ENCODE measurements around the gene GNG12. TPM values are rescaled to one million over a fixed set of nuclear protein-coding genes. Genes with fewer than 3 reads are reported as not detected.
A peak's percentile ranks its signal among the peaks of the same experiment; 100 is the strongest.

Gene GNG12
- total RNA-seq, 4 donors from 2014 or later: 17.9 to 24.5 (median 22.1) TPM

- Histone ChIP-seq H3K27me3 (no peaks in the 10 kb centered on the region), H3K4me1 (peaks cover 19 to 20% of the 10 kb centered on the region in 2 donors), H3K27ac (peak overlapping the region; percentile 77 to 86 (median 82)), H3K36me3 (no peaks in the 10 kb centered on the region), H3K4me3 (peak overlapping the region; percentile 63 to 81 (median 77)), H3K9me3 (no peaks in the 10 kb centered on the region)
- intact Hi-C loops (cut with DNase I; ENCODE audit: low total_unique reads) (loop anchor here (5.0 to 10.0 kb wide), 3 partner anchors 64 to 401 kb away; partner anchors contain the start of gene WLS), in situ Hi-C loops (cut with MboI; ENCODE audit: low sequenced_read_pairs in 4 of 4) (no loop called here)
- DNase-seq (no peak), ATAC-seq (no peak)
- TF ChIP-seq CTCF (IDR thresholded peaks at IDR 0.05 in 4 of 5, conservative IDR thresholded peaks at IDR 0.05 in 1 of 5) (no peak), POLR2A (IDR thresholded peaks at IDR 0.05) (no peak)
Observed at GRCh38 chr1:67830928-67831830, 2.1 kb downstream of the GNG12 start.

GRCh38 chr1:67830226-67830625 is 3.0 kb downstream of the GNG12 start:
- Histone ChIP-seq H3K4me1 (peaks cover 19 to 20% of the 10 kb centered on the region in 2 donors), H3K27me3 (no peaks in the 10 kb centered on the region), H3K9me3 (no peaks in the 10 kb centered on the region), H3K36me3 (no peaks in the 10 kb centered on the region), H3K4me3 (no peak overlapping the region), H3K27ac (peak overlapping the region in 1 of 4 donors; percentile 77)
- intact Hi-C loops (cut with DNase I; ENCODE audit: low total_unique reads) (loop anchor here (5.0 to 10.0 kb wide), 3 partner anchors 63 to 402 kb away; partner anchors contain the start of gene WLS), in situ Hi-C loops (cut with MboI; ENCODE audit: low sequenced_read_pairs in 4 of 4) (no loop called here)
- no peak for ATAC-seq
- TF ChIP-seq CTCF (IDR thresholded peaks at IDR 0.05 in 4 of 5, conservative IDR thresholded peaks at IDR 0.05 in 1 of 5): no peak
- DNase-seq: no peak

GRCh38 chr1:67827688-67828087 is 5.6 kb downstream of the GNG12 start:
- H3K27me3 ChIP-seq: no peaks in the 10 kb centered on the region
- in situ Hi-C loops (cut with MboI; ENCODE audit: low sequenced_read_pairs in 4 of 4) (no loop called here), intact Hi-C loops (cut with DNase I; ENCODE audit: low total_unique reads) (no loop called here)
- no peak overlapping the region for H3K27ac ChIP-seq
- no peak overlapping the region for H3K4me3 ChIP-seq
- no peaks in the 10 kb centered on the region for H3K36me3 ChIP-seq
- no peak for ATAC-seq
- no peak for TF ChIP-seq CTCF (IDR thresholded peaks at IDR 0.05 in 4 of 5, conservative IDR thresholded peaks at IDR 0.05 in 1 of 5)
- no peak for TF ChIP-seq POLR2A (IDR thresholded peaks at IDR 0.05)
- no peaks in the 10 kb centered on the region for H3K9me3 ChIP-seq
- H3K4me1 ChIP-seq: peaks cover 20 to 22% of the 10 kb centered on the region in 2 donors
- DNase-seq: no peak

- H3K4me3 ChIP-seq: no peak overlapping the region
- H3K36me3 ChIP-seq: no peaks in the 10 kb centered on the region
- H3K27me3 ChIP-seq: no peaks in the 10 kb centered on the region
Observed at GRCh38 chr1:67825591-67825990, 7.7 kb downstream of the GNG12 start.

More at GRCh38 chr1:67825591-67825990, 7.7 kb downstream of the GNG12 start:
- H3K27ac ChIP-seq: no peak overlapping the region
- TF ChIP-seq CTCF (IDR thresholded peaks at IDR 0.05 in 4 of 5, conservative IDR thresholded peaks at IDR 0.05 in 1 of 5): no peak
- TF ChIP-seq POLR2A (IDR thresholded peaks at IDR 0.05): no peak
- peaks cover 11 to 14% of the 10 kb centered on the region in 2 donors for H3K4me1 ChIP-seq
- DNase-seq: no peak
- no peak for ATAC-seq
- in situ Hi-C loops (cut with MboI; ENCODE audit: low sequenced_read_pairs in 4 of 4) (no loop called here), intact Hi-C loops (cut with DNase I; ENCODE audit: low total_unique reads) (no loop called here)
- no peaks in the 10 kb centered on the region for H3K9me3 ChIP-seq
